Stimulated activated CD8-positive, alpha-beta memory T cell treated with anti-CD3 and anti-CD28 coated beads, Interleukin-7, amount 100 ng/mL, for 24 hours (primary cell): ENCODE measurements around the gene PSMA7.
A peak's percentile ranks its signal among the peaks of the same experiment; 100 is the strongest.

Source experiments
- DNase-seq: peaks from one replicate; pipeline ENCODE4 v3.0.0-alpha.2; 2020; ENCODE audit warnings: low read depth

PSMA7 gene

DNA sequence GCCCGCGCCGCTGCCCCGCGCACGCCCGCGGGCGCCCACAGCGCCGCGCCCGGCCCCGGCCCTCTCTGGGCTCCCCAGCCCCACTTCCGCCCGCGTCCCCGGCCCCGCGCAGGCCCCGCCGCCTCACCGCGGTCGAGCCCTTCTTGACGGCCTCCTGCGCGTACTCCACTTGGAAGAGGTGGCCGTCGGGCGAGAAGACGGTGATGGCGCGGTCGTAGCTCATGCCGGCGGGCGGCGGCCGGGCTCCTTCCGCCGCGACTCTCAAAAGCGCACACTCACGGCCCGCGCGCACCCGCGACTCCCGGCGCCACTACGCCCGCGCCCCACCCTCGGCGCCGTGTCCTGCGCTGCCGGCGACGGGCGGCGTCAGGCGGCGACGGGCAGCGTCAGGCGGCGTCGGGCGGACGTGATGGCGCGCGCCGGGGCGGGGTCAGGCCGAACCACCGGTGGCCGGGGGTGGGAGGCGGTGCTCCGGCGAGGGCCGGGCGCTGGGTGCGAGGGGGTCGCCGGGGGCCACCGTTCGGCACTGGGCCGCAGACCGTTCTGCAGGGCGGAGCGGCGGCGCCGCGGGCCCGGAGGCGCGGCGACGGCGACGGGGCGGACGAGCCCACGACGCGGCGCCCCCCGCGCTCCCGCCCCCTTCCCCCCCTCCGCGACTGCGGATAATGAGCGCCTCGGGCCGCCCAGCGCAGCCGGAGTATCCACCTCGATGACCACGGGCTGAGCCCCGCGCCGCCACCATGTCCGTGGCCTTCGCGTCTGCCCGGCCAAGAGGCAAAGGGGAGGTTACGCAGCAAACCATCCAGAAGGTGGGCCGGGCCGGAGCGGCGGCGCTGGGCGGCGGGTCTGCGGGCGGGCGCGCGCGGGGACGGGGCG is at the start of gene PSMA7, which contains the start of gene SS18L1:
Gene PSMA7, minus strand, starts transcription at position 314 of the 876 bp plus-strand sequence. Its CDS starts 91 bp downstream, at position 223.
Gene SS18L1, plus strand, starts transcription at position 689 of the 876 bp plus-strand sequence. Its CDS starts 52 bp downstream, at position 741.
- DNase-seq: peak; percentile 61

DNA sequence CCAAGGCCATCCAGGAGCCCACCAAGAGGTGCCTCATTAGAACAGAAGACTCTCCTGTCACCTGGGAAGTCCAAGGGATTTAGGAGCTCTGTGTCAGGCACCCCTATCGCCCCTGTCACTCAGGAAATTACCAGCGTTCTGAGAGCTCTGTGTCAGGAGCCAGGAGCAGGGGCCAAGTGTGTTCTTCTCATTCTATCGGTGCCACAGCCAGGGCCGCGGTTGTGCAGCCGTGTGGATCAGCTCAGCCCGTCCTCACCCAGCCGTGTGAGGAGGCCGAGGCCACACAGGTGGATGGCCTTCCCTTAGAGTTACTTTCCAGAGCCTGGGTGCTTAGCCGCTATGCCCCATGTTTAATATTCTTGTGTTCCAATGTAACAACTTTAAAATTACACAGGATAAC is 49.4 kb upstream of the PSMA7 start:
- DNase-seq: no peak

DNA sequence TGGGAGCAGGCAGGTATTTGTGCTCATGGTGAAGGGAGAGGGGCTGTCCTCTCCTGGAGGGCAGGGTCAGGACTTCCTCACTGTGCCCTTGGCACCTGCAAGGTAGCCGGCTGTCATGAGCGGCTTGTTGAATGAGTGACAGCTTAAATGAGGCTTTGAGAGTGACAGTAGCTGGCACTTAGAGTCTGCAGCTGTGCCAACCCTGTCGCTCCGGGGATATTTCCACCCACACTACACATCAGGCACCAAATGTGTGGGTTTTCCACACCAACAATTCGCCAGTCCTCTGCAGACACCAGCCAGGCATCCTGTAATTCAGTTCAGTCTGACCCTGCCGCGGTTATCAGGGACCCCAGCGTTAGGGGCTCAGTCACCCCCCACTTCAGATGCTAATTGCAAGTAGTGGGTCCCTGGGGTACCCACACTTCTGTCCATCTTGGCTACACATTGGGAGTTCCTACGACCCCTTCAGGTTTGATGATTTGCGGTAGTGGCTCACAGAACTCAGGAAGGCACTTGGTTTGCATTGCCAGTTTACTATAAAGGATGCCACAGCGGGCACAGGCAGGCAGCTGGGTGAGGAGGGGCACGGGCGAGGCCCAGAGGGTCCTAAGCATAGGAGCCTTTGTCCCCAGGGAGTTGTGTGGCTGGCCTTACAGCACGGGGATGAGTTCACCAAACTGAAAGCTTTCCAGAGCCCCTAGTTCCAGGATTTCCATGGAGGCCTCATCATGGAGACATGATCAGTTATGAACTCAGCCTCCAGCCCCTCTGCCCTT is 48.8 kb upstream of the PSMA7 start:
- DNase-seq: no peak

DNA sequence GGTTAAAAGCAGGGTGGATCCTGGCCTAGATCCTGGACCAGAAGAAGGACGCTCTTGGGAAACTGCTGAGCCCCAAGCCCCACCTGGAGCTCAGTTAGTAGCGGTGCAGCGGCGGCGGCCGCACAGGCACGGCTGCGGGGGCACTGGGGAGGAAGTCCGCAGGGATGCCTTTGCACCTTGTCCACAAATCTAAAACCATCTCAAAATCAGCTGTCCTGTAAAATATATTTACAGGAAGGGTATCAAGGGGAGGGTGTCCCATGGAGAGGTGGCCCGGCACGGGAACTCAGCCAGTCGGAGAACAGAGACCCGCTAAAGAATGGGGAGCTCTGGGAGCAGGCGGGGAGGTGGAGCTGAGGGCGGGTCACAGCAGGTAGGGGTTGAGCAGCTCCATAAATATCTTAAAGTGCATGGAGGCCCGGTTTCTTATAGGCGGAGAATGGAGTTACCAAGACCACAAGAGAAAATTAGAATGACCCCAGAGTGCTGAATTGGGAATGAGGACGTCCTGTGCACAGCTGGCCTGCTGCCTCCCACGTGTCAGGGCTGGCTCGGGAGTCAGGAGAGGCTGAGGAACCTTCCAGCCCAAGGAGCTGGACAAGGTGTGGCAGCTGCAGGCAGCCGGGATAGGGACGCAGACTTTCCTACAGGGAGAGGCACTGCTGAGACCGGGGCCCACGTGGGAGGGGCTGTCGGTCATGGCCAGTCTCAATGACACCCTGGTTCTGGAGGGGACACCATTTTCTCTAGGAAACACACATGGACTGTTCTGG is 47.6 kb upstream of the PSMA7 start:
- no peak for DNase-seq

DNA sequence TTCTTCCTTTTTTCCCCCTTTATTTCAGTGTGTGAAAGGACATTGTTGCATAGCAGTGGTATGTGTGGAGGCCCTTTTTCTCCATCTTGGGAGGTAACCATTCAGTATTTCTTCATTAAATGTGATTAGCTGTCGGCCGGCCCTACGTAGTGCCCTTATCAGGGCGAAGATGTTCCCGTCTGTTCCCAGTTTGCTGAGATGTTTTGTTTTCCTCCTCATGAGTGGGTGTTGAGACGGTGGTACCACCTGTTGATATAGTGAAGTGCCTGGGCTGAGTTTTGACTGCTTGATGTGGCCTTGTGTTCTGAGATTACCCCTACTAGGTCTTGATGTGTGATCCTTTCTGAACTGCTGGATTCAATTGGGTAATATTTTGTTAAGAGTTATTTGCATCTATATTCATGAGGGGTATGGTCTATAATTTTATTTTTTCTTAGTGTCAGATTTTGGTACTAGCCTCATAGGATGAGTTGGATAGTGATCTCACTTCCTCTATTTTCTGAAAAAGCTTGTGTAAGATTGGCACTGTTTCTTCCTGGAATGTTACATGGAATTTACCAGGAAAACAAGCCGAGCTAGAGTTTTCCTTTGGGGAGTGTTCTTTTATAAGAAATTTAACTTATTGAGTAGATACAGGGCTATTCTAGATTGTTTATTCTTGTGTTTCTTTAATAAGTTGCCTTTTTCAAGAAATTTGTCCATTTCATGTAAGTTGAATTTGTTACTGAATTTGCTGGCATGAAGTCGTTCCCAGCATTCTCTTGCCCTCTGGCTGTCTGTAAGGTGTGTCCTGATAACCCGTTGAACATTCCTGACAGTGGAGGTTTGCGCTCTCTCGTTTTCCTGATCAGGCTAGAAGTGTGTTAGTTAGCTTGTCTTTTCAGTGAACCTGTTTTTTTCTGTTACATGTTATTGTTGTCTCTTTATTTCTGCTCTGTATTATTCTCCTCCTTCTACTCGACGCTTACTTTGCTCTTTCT is 44.0 kb upstream of the PSMA7 start:
- DNase-seq: no peak

DNA sequence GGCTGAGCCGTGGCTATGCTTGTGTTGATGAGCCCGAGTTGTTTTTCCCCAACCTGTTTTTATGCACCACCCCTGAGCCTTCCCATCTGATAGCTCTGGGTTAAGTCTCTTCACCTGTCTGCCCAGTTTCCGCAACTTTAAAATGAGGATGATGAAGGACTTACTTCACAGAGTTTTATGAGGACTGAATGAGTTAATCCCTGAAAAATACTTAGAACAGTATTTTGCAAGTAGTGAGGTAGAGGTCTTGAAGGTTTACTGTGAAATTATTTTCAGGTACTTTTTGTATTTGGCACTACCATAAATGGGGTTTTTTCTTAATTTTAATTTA is 42.9 kb upstream of the PSMA7 start:
- no peak for DNase-seq

DNA sequence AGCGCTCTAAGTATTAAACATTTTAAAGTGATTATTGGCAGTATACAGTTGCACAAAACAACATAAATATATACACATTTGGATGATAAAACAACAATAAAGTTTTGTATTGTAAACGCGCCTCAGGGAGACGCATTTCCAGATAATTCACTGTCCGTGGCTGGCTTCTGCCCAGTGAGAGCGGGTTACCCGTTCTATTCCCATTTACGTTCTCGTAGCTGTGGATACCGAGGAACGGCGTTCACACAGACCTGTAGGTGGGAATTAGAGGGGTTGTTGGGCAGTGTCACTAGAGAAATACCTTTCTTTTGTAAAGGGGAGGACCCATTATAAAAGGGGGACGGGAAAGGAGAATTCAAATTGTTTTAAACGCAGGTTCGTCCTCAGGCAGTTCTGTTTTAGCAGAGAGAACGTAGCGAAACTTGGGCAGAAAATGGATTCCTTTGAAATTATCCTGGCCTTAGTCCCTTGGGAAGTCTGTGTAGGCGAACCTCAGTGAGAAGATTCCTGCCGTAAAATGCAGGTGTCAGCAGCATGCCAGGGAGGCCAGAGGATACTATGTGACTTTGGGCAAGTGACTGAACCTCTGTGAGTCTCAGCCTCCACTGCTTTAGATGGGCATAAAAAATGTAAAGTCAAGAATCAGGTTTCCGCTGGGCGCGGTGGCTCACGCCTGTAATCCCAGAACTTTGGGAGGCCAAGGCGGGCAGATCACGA is 40.4 kb upstream of the PSMA7 start:
- DNase-seq: no peak

DNA sequence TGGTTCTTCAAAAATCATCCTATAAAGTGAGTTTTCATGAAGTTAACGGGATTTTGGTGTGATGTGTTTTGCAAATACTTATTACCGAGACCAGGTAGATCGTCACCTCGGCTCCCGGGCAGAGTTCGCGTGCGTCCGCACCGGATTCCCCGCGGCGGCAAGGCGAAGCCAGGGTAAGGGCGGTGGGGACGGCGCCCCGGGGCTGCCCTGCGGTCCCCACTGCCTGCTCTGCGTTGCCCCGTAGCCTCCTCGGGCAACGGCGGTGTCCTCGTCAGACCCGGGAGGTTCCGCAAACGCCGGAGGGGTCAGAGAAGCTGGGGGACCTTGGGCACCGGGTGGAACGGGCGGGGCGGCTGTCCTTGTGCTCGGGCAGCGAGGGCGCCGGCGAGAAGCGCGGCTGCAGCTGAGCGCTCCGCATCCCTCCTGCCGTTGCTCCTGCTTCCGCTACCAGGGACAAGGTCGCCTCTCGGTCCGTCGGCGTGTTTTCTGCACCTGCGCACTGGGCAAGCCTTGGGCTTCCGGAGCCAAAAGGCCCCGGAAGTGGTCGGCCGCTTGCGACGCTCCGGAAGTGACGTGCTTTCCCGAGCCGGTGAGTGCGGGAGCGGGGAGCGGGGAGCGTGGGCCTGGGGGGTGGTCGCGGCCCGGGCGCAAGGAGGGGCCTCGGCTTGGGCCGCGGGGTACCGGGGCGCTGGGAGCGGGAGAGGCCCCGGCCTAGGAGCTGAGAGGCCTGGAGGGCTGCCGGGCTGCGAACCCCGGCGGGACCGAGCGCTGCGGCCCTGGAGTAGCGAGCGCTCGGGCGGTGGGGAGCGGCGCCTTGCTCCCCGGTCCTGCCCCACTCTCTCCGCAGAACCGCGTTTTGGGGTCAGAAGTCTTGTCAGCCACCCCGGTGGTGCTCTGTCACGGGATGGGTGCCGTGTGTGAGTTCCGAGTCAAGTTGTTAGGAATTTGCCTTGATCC is 39.6 kb upstream of the PSMA7 start, which contains the start of gene MTG2:
Gene MTG2, plus strand, starts transcription at position 560 of the 957 bp plus-strand sequence. CDS start 10,393 bp downstream, outside the sequence.
- peak; percentile 89 for DNase-seq

DNA sequence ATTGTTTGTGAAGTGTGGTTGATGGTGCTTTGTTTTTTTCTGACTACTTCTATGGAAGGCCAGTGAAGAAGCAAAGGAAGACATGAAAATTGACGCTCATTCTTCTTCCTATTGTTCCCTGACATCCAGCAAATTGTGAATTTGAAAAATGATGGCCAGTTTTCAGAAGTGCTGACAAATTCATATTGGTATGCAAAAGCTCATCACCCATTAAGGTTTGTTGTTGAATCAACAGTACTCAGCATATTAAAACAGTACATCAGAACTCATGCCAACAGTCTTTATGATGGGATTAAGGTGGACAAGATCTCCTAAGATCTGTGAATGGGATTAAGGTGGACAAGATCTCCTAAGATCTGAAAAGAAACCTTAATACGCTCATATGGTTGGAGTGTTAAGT is 38.6 kb upstream of the PSMA7 start:
- no peak for DNase-seq

DNA sequence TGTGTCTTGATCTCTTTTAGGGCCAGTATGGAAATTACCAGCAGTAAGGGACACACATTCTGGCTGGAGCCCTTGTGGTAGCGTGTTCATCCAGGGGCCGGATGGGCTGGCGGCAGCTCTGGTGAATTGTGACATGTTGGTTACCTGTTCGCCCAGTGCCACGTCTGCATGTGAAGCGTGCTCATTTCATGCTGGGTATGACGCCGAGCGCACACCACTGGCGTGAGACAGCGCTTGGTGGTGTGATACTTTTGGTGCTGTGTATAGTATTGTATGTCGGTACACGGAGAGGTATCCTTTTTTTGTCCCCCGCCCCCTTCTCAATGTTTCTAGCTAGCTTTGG is 35.9 kb upstream of the PSMA7 start:
- no peak for DNase-seq

DNA sequence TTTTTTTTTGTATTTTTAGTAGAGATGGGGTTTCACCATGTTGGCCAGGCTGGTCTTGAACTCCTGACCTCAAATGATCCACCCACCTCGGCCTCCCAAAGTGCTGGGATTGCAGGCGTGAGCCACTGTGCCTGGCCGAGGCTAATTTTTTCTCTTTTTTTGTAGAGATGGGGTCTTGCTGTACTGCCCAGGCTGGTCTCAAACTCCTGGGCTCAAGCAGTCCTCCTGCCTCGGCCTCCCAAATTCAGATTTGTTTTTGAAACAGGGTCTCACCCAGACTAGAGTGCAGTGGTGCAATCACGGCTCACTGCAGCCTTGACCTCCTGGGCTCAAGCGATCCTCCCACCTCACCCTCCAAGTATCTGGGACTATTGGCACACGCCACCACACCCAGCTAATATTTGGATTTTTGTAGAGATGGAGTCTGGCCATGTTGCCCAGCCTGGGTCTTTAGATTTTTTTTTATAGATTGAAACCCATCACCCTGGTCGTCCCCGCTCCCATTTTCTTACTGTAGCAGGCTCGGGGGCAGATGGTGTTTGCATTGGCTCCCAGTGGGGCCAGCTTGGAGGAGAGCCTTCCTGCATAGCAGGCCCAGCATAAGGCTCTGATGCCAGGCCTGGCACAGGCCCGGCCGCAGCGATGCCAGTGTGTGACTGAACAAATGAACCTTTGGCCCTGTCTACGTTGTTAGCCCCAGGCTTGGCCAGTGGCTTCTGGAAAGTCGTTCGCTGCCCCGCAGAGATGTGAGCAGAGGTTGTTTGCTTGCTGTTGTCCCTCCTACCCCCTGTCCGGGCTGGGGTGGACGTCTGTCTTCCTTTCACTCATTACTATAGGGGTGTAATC is 35.3 kb upstream of the PSMA7 start:
- no peak for DNase-seq

DNA sequence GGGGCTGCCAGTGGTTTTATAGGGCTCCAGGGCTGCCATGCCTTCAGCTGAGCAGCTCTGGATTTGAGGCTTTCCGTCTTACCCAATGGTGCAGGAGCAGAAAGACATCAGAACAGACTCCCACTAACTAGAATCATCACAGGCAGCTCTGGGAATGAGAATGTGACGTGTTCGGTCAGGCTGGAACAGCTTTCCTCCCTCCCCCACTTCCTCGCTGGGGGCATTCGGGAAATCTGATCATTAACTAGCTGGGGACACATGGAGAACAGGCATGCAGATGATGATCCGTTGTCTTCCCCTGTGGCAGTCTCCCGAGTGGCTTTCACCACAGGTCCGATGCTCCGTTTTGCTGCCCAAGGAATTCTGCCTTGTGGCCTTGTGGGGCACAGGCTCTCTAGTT is 34.1 kb upstream of the PSMA7 start:
- no peak for DNase-seq

DNA sequence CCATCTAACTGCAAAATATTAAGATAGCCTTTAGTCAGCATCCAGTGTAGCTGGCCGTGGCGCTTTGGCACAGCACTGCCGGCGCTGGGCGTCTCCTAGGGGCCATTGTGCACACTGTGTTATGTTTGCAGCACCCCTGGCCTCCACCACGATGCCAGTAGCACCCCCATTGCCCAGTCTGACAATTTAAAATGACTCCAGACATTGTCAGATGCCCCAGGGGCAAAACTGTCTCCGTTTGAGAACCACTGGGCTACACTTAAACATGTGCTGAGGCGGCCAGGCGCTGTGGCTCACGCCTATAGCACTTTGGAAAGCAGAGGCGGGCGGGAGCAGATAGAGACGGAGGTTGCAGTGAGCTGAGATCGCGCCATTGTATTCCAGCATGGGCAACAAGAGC is 33.7 kb upstream of the PSMA7 start:
- DNase-seq: no peak

DNA sequence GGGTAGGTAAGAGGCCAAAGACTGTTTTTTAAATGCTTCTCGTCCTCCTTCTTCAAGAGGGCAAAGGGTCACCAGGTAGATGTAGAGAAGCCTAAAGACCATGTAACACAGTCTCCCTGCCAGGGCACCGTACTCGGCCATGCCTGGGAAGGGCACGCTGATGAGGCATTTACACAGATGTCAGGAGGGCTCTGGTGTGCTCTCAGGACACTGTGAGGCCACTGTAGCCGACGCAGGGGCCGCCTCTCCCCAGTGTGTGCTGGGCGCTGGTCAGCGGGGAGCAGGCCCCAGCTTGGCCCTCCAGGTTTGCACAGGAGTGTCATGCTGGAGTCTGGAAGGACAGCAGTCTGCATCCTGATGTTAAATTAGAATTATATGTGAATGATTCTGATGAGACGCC is 32.5 kb upstream of the PSMA7 start:
- no peak for DNase-seq

DNA sequence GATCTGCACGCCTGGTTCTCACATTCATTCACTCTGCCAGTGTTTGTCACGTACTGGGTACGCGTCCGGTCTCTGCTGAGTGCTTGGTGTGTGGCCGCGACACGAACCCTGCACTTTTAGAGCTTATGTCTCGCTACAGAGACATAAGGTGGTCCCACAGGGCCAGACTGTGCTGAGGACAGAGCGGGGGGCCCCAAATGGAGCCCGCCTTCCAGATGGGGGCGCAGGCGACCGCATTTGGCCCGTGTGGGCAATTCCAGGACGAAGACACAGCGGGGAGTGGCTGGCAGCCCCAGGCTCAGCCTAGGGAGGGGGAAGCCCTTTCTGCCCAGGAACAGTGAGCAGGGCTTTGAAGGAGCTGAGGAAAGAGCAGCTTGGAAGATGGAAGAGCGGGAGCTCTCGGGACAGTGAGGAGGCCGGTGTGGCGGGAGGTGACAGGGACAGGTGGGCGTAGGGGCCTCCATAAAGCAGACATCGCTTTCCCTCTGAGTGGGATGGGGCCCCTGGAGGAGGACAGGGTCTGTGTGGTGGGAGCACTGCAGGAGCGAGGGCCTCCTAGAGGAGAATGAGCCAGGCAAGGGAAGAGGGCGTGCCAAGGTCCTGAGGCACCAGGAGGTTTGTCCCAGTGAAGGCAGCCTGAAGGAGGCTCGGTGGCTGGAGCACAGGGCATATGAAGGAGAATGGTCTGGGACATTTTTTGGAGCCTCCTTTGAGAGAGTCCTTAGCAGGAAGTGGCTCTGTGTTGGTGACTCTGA is 31.9 kb upstream of the PSMA7 start:
- no peak for DNase-seq

DNA sequence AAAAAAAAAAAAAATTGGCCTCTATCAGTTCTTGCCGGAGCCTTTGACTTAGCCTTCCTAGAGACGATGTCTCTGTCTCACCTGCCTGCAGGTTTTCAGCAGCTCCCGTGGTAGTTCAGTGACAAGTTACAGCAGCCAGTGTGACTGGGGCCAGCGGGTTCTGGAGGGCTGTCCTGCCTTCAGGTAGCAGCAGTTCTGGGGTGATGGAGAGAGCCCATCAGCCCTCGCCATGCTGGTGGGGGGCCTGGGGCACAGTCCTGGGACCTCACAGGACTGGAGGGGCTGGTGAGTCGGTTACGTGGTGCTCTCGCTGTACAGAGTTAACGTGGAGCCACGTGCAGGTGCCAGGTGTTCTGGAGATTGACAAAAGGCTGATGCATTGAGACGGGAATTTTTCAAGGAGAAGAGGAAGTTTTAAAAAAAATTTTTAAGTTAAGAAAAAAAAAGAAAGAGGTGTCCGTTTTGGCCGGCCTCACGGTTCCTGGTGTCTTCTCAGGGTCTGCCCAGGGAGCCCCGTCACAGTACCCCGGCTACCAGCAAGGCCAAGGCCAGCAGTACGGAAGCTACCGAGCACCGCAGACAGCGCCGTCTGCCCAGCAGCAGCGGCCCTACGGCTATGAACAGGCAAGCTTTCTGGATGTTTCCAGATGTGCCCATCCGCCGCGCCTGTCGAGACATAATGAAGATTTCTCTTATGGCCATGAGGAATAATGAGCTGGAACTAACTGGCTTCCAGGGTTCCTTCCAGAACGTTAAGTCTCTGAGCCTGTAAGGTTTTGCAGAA is 31.0 kb upstream of the PSMA7 start:
- no peak for DNase-seq

DNA sequence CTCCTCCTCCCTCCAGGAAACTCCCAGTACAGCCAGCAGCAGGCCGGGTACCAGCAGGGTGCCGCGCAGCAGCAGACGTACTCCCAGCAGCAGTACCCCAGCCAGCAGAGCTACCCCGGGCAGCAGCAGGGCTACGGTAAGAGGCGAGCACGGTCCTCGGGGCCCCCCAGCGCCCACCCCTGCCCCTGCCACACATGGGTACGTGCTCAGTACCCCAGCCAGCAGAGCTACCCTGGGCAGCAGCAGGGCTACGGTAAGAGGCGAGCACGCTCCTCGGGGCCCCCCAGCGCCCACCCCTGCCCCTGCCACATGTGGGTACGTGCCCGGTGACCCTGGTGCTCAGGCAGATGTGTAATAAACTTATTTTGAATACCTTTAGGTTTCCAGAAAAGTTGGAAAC is 29.5 kb upstream of the PSMA7 start:
- no peak for DNase-seq
